Spleen (tissue), 11 donors: ENCODE measurements around the gene ZRANB1. TPM values are rescaled to one million over a fixed set of nuclear protein-coding genes. Genes with fewer than 3 reads are reported as not detected.
A peak's percentile ranks its signal among the peaks of the same experiment; 100 is the strongest.

Experiments
- DNase-seq: peaks from one replicate; pipeline ENCODE4 v3.0.0-alpha.2; 2020
- H3K27ac ChIP-seq, 8 donors: fragments of 200-600 bp; sonication (generic) in 7 of 8; 1 replicate in 4 of 8; 2 replicates in 4 of 8; pipeline versions ENCODE4 v1.5.0 to v1.8.0; 2016 to 2021; ENCODE audit warnings: inconsistent platforms in 4 of 8, mild to moderate bottlenecking in 4 of 8, moderate library complexity in 1 of 8
- H3K27me3 ChIP-seq, 7 donors: fragments of 200-600 bp; sonication (generic) in 6 of 7; replicated peaks in 1 of 7; 1 replicate in 4 of 7; 2 replicates in 3 of 7; pipeline versions ENCODE4 v1.5.0 to v1.8.0; 2016 to 2021; ENCODE audit warnings: inconsistent platforms in 3 of 7, mild to moderate bottlenecking in 1 of 7
- H3K36me3 ChIP-seq, 6 donors: fragments of 200-600 bp; sonication (generic) in 5 of 6; 1 replicate in 4 of 6; 2 replicates in 2 of 6; pipeline versions ENCODE4 v1.5.0 to v1.8.0; 2016 to 2021; ENCODE audit warnings: inconsistent platforms in 2 of 6
- H3K4me1 ChIP-seq, 6 donors: fragments of 200-600 bp; sonication (generic) in 5 of 6; 1 replicate in 3 of 6; 2 replicates in 3 of 6; pipeline versions ENCODE4 v1.5.0 to v1.8.0; 2016 to 2021; ENCODE audit warnings: inconsistent platforms in 3 of 6
- H3K4me3 ChIP-seq, 8 donors: fragments of 200-600 bp; sonication (generic) in 7 of 8; 1 replicate in 4 of 8; 2 replicates in 4 of 8; pipeline versions ENCODE4 v1.5.0 to v1.8.0; 2016 to 2021; ENCODE audit warnings: inconsistent platforms in 4 of 8, mild to moderate bottlenecking in 4 of 8, moderate library complexity in 2 of 8
- H3K9me3 ChIP-seq, 8 donors: fragments of 200-600 bp; sonication (generic) in 7 of 8; 1 replicate in 4 of 8; 2 replicates in 4 of 8; pipeline versions ENCODE4 v1.5.0 to v1.8.0; 2016 to 2021; ENCODE audit warnings: inconsistent platforms in 4 of 8
- POLR2A ChIP-seq, 3 donors: fragments of 450-650 bp; IDR thresholded peaks; one replicate each; pipeline ENCODE4 v1.5.1; 2017; ENCODE audit warnings: antibody characterized with exemption in 3 of 3, mild to moderate bottlenecking in 1 of 3
- POLR2AphosphoS5 ChIP-seq, 3 donors: sonication (generic); formaldehyde crosslinking; IDR thresholded peaks; one replicate each; pipeline ENCODE4 v1.5.1; 2017; ENCODE audit warnings: antibody characterized with exemption in 3 of 3
- WGBS, 5 donors: extraction: QIAGEN DNeasy Blood & Tissue Kit in 3 of 5; methylation state at CpG; one replicate each; pipeline versions ENCODE4 v1.1.5 to v1.1.7; 2013 to 2018; 5-methylcytosine and 5-hydroxymethylcytosine counted together
- intact Hi-C: fragments of 100-400 bp; cut with DNase I; formaldehyde crosslinking; loops from one replicate; pipeline ENCODE4 v1.15.0; 2023; ENCODE audit warnings: low total_unique reads
- polyA plus RNA-seq, 3 donors: library from polyadenylated mRNA; stranded (reverse); fragments of 200-250 nt; gene quantifications; one replicate each; pipeline ENCODE4 v1.2.1, GENCODE V29; 2013
- total RNA-seq, 7 donors: library from RNA; depleted of rRNA in 3 of 7; stranded (reverse); fragments of >200 nt in 3 of 7; fragmentation: NEBNext Ultra II Directional in 4 of 7; extraction: Animal tissue kit (Norgen Biotek cat#: 25700) in 4 of 7; gene quantifications; one replicate each; pipeline versions ENCODE4 v1.1.0 to v1.2.1, GENCODE V29; 2016 to 2021
- TF ChIP-seq, protein P1 (sequence below), 11 experiments: fragments of 200-600 bp in 7 of 11; fragments of 450-650 bp in 4 of 11; sonication (generic) in 4 of 11; IDR thresholded peaks in 8 of 11; conservative IDR thresholded peaks in 3 of 11; 1 replicate in 7 of 11; 2 replicates in 4 of 11; pipeline versions ENCODE4 v1.4.0 to v1.8.0; 2016 to 2021; ENCODE audit warnings: antibody characterized with exemption in 11 of 11, inconsistent platforms in 4 of 11, mild to moderate bottlenecking in 1 of 11
- donor health status: healthy with polysubstance abuse.
- donor health status: DM: no; HTN: no; CAD: no; lungs with moderate emphysema.
- donor health status: DM: no; HTN: no; CAD: no.
- donor health status: Bipolar disorder and iron deficiency.
- donor health status: healthy.
- donor health status: DM: no; HTN: no; CAD: no.
- donor health status: DM: yes; HTN: yes; CAD: no.

ZRANB1 gene
- total and polyA plus RNA-seq, 10 donors = 5.0 to 28.8 (median 17.7) TPM

DNA sequence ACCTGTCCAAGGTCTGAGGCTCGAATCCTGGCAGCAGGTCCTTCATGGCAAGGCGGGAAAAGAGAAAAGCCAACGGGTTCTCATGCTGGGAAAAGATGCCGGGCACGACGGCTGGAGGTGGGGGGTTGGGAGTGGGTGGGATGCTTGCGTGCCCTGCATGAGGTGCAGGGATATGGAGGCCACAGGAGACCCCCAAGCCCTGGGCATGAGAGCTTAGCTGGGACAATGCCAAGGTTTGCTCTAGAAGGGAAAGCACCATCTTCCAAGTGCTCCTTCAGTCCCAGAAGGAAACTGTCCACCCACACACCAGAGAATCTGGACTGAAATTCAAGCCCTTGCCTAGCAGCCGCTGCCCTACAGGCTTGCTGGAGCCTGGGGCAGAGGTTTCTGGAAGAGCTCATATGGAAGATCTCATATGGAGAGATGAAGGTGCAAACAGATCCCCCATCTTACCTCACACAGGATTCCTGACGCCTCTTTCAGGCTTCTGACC lies 64.3 kb downstream of the ZRANB1 start:
- Histone ChIP-seq H3K4me1 (peaks cover 5 to 68% (median 35%) of the 10 kb centered on the region in 6 donors), H3K9me3 (no peaks in the 10 kb centered on the region), H3K36me3 (peaks cover 0 to 57% (median 11%) of the 10 kb centered on the region in 6 donors), H3K27ac (no peak overlapping the region), H3K4me3 (no peak overlapping the region), H3K27me3 (no peaks in the 10 kb centered on the region)
- WGBS, 5 donors = 85 to 94% (median 88%) methylated on average over 9 of the region's 9 CpGs
- DNase-seq = no peak
- intact Hi-C loops = no loop called here
- TF ChIP-seq, protein P1, sequence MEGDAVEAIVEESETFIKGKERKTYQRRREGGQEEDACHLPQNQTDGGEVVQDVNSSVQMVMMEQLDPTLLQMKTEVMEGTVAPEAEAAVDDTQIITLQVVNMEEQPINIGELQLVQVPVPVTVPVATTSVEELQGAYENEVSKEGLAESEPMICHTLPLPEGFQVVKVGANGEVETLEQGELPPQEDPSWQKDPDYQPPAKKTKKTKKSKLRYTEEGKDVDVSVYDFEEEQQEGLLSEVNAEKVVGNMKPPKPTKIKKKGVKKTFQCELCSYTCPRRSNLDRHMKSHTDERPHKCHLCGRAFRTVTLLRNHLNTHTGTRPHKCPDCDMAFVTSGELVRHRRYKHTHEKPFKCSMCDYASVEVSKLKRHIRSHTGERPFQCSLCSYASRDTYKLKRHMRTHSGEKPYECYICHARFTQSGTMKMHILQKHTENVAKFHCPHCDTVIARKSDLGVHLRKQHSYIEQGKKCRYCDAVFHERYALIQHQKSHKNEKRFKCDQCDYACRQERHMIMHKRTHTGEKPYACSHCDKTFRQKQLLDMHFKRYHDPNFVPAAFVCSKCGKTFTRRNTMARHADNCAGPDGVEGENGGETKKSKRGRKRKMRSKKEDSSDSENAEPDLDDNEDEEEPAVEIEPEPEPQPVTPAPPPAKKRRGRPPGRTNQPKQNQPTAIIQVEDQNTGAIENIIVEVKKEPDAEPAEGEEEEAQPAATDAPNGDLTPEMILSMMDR (IDR thresholded peaks at IDR 0.05 in 8 of 11, conservative IDR thresholded peaks at IDR 0.05 in 3 of 11) = no peak
- no peak for TF ChIP-seq POLR2AphosphoS5 (IDR thresholded peaks at IDR 0.05)
- TF ChIP-seq POLR2A (IDR thresholded peaks at IDR 0.05) = no peak

DNA sequence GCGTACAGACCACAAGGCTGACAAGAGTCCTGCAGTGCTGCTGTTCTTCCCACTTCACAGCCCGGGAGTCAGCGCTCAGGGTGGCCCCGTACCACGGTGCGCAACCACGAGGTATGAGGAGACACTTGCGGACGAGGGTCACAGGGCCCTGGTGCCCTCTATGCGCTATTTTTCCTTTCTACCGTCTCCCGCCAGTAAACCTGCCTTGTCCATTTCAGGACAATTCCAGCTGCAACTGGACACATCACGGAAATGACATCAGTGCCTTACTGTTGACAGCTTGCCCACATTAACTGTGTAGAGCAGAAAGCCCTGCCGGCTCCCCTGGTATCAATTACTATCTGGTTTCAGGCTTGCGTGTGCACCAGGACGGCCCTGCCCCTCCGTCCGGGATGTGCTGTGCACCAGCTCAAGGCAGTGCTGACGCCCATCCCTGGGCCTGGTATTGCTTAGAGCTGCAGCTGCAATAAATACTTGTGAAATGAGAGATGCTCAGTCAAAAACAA lies 65.1 kb downstream of the ZRANB1 start:
- no peaks in the 10 kb centered on the region for H3K27me3 ChIP-seq
- no peak overlapping the region for H3K27ac ChIP-seq
- peak; percentile 58 for DNase-seq
- no peak overlapping the region for H3K4me3 ChIP-seq
- peaks cover 5 to 62% (median 32%) of the 10 kb centered on the region in 6 donors for H3K4me1 ChIP-seq
- TF ChIP-seq, protein P1 (IDR thresholded peaks at IDR 0.05 in 8 of 11, conservative IDR thresholded peaks at IDR 0.05 in 3 of 11) = no peak
- no peak for TF ChIP-seq POLR2A (IDR thresholded peaks at IDR 0.05)
- TF ChIP-seq POLR2AphosphoS5 (IDR thresholded peaks at IDR 0.05) = no peak
- WGBS, 5 donors = 78 to 89% (median 85%) methylated on average over 19 of the region's 19 CpGs
- no peaks in the 10 kb centered on the region for H3K9me3 ChIP-seq
- peaks cover 0 to 57% (median 9%) of the 10 kb centered on the region in 6 donors for H3K36me3 ChIP-seq
- intact Hi-C loops = no loop called here

DNA sequence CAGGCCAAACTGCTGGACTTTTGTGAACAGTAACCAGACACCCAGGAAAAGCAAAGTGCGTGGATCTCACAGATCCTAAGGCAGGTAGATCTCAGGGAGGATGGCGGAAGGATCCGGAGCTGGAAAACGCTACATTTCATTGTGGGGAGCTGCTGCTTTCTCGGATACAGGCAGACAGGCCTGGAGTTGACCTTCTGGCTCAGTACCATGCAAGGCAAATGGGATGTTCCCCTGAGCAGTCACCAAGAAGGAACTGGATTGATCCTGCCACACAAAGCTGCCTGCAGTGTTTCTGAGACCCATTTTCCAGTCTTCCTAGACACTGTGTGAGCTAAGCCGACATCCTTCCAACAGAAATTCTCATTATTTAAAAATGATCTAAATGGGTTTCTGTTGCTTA lies 65.5 kb downstream of the ZRANB1 start:
- no peaks in the 10 kb centered on the region for H3K27me3 ChIP-seq
- intact Hi-C loops = no loop called here
- H3K36me3 ChIP-seq = peaks cover 0 to 57% (median 6%) of the 10 kb centered on the region in 6 donors
- no peak overlapping the region for H3K4me3 ChIP-seq
- TF ChIP-seq POLR2AphosphoS5 (IDR thresholded peaks at IDR 0.05) (no peak), POLR2A (IDR thresholded peaks at IDR 0.05) (no peak)
- TF ChIP-seq, protein P1 (IDR thresholded peaks at IDR 0.05 in 8 of 11, conservative IDR thresholded peaks at IDR 0.05 in 3 of 11) = no peak
- H3K27ac ChIP-seq = no peak overlapping the region
- no peaks in the 10 kb centered on the region for H3K9me3 ChIP-seq
- 81 to 96% (median 91%) methylated on average over 6 of the region's 6 CpGs for WGBS, 5 donors
- peaks cover 3 to 57% (median 30%) of the 10 kb centered on the region in 6 donors for H3K4me1 ChIP-seq
- no peak for DNase-seq

- H3K4me1 ChIP-seq = peaks cover 0 to 45% (median 20%) of the 10 kb centered on the region in 6 donors
- intact Hi-C loops = no loop called here
- no peaks in the 10 kb centered on the region for H3K27me3 ChIP-seq
- DNase-seq = peak; percentile 58
- peaks cover 0 to 55% (median 0%) of the 10 kb centered on the region in 6 donors for H3K36me3 ChIP-seq
- H3K4me3 ChIP-seq = no peak overlapping the region
- WGBS, 5 donors = 88 to 93% (median 89%) methylated on average over 22 of the region's 22 CpGs
- H3K9me3 ChIP-seq = no peaks in the 10 kb centered on the region
- TF ChIP-seq, protein P1 (IDR thresholded peaks at IDR 0.05 in 8 of 11, conservative IDR thresholded peaks at IDR 0.05 in 3 of 11) = no peak
- TF ChIP-seq POLR2A (IDR thresholded peaks at IDR 0.05) = no peak
- TF ChIP-seq POLR2AphosphoS5 (IDR thresholded peaks at IDR 0.05) = no peak
- H3K27ac ChIP-seq = no peak overlapping the region
These were observed 67.0 kb downstream of the ZRANB1 start for GRCh38 chr10:125008689-125009638.
